ENCODE data around the gene SCRN2.

The SCRN2 gene

DNA sequence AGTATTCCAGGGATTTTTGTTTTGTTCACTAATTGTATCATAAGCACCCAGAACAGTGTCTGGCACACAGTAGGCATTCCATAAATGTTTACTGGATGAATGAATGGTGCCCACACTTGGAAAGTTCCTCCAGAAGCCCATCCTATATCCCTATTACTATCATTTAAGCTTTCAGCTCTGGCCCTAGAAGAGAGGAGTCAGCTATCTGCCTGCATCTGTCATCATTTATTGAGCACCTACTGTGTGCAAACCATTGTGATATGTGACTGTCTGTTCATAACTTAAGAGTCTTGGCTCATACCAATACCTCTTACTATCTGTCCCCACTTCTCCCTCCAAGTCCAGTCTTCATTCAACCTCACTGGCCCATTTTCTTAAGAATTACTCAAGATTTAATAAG is 30.0 kb upstream of the SCRN2 start:
- no peak for DNase-seq

DNA sequence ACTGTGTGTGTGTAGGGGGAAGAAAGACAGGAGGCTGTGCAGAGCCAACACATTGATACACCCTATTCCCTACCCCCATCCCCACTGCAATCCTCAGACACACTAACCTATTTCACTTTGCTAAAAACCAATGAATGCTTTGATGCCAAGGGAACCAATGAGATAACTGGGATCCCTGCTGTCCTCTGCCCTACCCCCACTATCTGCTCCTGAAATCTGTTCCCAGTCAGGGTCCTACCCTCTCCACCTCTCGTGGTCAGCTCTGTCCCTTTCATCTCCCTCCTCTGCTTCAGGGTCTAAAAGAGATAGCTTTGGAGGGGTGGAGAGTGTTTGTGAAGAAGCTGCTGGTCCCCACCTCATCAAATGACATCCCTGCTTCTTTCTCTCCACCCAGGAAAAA is 29.0 kb upstream of the SCRN2 start:
- no peak for DNase-seq

DNA sequence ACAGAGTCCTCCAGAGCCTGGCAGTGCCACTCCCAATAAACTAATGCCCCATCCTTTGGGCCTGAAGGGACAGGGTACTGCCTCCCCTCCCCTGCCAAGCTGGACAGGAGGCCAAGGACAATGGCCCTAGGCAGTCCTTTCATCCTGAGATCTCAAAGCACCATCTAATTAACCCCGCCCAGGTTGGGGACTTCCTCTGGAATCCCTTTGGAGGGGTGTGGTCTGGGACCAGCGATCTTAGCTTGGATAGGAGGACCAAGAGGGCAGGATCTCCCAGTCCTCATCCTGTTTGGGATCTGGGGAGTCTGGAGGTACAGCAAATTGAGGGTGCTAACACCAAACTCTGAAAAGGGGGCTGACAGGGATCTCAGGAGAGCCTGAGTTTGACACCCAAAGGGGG is 28.0 kb upstream of the SCRN2 start:
- no peak for DNase-seq

DNA sequence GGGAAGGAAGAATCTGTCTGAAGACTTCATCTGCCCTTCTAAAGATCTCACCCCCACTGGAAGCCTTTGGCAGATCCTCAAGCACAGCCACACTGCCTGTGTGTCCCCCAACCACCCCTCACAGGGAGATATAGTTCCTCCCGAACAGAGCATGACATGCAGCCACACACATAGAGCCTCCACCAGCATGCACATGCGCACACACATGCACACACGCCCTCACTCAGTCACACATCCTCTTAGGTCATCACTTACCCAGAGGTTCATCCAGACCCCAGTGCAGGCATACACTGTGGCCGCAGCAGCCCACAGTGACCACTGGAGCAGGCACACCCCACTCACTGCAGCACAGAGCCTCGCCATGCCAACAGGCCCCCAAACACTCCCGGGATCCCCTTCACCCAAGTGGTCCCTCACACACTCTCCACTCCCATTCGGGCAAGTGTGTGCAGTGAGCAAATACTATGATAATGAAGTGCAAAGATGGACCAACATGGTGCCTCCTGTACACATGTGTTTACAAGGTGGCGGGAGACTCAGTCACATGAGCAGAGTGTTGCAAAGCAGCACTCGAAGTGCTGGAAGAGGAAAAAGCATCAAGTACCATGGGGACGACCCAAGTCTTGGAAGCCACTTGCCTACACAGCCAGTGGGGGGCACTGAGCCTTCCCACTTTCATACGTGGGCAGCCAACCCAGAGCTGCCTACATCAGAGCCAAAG is 26.9 kb upstream of the SCRN2 start:
- DNase-seq: no peak

DNA sequence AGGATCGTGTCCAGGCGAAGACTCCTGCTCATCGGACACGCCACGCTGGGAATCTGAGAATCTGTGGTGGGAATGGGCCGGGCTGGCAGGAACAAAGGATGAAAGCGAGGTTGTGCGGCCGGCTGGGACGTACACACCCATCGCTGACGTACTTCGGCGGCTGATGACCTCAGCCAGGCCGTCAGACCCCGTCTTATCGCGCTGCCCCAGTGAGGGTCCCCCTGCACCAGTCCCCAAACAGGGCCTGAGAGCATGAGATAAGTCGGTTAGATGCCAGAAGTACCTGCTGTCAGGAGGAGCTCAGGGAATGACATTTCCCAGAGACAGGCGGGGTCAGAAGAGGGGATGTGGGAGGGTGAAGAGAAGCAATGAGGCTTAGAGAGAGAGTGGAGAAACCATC is 25.9 kb upstream of the SCRN2 start:
- DNase-seq: no peak

DNA sequence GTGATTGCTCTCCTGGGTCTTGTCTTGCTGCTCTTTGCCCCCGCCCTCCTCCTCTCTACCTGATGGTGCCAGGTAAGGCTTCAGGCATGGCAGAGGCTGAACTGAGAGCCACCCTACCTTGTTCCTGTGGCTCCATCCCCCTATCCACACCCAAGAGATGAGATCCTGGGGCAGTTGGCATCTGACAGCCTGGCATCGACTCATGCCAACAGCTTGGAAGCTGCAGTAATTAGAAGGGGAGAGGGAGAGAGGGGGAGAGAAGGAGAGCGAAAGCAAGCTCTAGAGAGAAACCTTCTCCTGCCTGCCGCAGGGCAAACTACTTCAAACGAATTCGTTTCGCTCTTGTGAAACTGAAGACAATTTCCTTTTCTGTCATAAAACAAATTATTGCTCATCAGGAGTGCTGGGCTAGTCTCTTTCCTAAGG is 23.7 kb upstream of the SCRN2 start:
- no peak for DNase-seq

DNA sequence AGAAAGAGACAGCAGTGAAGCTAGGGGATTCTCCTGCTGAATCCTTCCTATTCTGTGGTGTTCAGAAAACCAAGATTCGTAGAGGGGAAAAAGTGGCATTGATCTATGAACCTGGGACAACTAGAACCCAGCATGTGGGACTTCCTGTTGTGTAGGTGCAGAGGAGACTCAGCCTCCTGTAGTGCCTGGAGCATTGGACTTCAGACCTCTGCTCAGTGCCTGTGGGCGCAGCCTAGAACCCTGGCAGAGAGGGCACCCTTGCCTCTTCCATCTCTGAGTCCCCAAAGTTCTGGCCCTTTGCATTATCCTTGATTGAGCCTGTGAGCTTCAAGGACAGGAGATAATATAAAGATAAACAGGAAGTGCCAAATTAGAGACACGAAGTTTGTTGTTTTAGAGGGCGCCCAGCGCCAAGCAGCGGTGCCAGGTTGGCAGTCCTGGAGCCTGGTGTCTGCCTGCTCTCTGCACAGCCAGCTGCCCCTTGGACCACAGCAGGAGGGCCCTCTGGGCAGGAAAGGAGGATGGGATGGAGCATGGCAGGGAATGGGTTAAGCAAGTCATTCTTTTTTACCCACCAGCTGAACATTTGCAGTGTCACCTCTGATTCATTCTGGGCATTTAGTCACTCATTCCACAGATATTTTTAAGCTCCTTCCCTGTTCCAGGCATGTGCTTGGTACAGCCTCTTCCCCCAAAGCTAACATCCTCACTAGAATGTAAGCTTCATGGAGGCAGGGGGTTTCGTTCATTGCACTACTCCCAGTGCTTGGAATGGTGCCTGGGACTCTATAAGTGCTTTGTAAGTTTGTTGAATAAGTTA is 21.8 kb upstream of the SCRN2 start:
- DNase-seq: no peak

DNA sequence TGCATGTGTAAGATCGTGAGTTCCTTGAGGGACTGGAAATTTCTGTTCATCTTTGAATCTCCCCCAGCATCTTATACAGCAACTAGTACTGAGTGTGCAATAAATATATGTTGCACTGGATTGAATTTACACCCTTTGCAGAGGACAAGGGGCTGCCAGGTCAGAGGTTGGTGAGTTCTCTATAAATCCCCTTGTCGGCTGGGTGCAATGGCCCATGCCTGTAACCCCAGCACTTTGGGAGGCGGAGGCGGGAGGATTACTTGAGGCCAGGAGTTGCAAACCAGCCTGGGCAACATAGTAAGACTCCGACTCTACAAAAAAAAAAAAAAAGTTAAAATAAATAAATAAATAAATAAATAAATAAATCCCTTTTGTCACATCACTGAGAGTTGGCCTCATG is 19.3 kb upstream of the SCRN2 start:
- DNase-seq: no peak

DNA sequence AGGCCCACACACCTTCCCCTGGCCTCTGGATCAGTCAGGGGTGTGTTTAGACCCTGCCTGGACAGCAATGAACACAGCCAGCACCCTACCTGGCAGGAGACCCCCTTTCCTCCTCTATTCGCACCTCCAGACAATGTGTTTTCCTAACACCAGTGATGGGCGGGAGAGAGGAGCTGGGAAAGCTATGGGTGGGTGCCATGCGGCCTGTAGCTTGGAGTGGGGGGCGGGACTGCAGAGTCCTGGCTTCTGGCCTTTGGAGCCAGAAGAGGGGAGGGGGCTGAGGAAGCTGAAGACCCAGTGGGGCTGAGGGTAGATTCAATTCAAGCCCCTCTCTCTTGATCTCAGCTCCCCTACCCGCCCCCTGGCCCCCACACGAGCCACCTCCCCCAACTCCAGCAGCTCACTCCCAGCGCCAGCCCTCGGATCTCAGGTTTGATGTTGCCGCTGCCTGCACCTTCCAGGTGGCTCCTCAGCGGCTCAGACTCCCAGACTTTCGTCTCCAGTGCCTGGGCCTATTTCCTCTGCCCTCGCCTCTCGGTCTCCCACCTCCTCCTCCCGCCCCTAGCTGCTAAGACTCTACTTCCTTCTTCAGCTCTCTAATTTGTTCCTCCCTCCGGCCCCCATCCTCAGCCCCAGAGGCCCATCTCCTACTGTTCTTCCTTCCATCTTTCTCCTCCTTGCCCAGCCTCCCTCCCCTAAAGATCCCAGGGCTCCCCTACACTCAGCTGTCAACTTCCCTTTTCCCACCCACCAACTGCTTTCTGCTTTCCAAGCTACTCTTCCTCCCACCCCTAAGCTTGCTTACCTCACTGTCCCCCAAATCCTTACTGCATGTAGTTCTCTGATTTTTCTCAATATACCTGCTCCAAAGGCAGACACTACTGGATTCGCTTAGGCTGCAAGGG is 16.7 kb upstream of the SCRN2 start:
- no peak for DNase-seq

DNA sequence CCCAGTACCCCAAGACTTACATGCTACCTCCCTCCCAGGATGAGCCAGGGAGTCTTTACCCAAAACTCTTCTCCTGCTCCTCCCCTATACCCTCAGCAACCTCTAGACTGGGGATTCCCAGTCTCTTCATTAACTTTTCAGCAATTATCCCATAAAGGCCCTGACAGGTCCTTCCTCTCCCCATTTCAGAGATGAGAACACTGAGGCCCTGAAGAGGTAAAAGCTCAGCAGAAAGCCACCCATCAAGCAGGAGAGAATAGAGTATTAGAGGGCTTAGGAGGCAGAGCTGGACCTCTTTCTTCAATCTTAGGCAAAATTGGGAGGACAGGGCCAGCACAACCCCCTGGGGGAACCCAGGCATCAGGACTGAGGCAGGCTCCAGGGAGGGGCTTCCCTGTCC is 15.8 kb upstream of the SCRN2 start:
- no peak for DNase-seq

DNA sequence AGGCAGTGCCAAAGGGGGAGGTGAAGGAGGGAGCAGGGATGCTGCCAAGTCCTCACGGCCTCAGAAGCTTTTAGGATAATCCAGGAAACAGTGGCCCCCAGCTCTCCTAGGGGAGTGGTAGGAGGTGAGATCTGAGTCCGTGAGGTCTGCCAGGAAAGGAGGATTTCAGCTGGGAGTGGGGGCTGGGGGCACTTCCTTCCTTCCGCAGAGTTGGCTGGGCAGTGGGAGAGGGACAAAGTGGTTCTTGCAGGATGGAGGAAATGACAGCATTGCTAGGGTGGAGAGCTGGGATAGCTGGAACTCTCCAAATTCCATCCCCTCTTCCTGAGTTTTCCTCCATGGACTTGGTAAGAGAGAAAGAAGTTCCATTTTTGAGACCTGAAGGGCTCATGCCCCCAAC is 14.7 kb upstream of the SCRN2 start:
- DNase-seq: no peak

DNA sequence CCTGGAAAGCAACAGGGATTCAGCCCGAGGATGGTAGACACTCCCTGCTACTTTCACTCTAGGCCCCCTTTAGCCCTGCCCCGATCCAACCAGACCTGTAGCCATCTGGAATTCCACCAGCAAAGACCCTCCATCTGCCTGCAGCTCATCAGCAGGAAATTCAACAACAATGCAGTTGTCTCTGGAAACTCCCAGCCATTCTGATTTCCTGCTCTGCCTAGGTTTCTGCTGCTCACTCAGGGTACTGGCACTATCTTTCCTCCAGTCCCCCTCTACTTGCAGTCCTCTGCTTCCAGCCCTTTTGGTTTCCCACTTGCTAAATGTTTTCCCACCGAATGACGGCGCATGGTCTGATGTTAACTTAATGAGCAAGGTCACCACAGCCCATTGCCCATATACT is 12.5 kb upstream of the SCRN2 start:
- no peak for DNase-seq

DNA sequence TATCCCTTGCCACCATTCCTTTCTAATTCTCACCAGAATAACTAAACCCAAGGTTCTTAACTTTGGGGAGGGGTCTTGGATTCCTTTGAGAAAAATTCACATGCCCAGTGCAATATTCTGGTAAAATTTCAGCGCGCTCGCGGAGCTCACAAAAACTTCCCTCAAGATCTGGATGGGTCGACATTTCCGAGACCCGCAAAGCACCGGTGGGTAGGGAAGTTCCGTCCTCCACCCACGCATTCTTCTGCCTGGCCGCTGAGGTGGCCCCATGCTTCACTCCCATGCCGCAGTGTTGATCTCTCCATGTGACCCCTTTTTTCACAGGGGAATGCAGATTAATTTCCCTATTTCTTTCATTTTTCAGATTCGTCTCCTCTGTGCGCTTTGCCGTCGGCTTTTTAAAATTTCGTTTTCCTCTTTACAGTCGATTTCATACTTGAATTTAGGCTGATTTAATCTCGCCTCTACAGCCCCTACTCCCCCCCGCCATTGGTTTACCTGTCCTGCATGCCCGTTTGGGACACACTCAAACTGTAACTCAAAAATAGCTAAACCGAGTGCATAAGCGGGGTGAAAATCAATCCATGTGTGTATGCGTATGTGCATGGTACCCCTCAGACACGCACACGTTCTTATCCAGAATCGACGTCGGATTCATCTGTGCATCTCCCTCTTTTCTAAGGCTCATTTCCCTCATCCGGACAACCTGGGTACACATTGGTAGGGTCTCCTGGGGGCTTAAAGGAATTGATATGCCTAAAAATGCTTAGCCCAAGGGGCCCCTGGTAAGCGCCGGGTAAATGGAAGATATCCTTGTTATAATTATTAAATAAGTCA is 11.3 kb upstream of the SCRN2 start:
- DNase-seq: no peak

DNA sequence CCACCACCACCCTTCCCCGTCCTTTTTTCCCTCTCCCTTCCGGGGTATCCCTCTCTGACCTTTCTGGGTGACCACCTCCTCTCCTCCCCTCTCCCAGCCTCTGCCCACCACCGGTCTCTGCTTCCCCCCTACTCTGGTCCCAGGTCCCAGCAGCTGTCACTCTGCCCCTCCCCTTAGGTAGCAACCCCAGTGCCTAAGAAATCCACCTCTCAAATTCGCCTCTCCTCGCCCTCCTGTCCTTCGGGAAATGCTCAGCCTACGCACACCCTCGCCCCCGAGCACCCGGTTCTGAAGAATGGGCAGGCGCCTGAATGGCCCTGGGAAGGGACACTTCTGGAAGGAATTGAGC is 10.7 kb upstream of the SCRN2 start:
- no peak for DNase-seq

DNA sequence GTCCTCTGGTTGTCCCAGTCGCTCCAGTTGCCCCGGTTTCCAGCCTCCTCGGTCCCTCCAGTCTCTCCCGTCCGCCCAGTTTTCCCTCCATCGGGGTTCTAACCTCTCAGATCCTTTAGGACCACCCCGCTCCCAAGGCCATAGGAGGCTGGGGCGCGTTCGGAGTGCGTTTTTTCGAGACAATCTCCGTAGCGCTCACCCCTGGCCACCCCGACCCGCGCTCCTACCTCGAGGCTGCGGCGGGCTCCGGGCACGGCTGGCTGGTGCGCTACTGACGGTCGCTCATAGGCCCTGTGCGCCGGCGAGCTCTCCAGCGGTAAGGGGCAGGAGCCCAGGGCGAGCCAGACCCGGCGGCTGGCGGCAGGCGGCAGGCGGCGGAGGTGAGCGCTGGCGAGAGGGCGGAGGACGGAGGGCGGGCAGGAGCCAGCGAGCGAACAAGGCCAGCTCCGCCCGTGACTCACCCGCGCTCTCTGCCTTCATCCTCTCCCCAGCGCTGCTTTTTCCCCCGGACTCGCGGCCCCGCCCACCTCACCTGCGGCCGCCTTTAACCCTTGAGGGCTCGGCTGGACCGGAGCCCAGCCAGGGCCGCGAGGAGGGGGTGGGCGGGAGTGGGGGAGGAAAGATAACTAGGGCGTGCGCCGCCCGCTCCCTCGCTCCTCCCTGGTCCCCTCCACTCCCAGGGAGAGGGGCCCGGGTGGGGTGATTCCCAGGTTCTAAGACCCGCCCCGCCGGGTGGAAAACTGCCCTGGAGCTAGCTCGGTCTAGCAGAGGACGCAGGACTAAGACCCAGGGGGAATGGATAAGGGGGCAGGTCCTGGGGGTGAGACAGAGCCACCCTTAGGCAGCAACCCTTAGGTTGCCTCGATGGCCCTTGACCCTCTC is 9.9 kb upstream of the SCRN2 start, which contains the start of gene SP6:
TSS of gene SP6 (minus strand) at position 472 of the 882 bp plus-strand sequence. CDS start 2,734 bp downstream, outside the sequence.
- DNase-seq: no peak

DNA sequence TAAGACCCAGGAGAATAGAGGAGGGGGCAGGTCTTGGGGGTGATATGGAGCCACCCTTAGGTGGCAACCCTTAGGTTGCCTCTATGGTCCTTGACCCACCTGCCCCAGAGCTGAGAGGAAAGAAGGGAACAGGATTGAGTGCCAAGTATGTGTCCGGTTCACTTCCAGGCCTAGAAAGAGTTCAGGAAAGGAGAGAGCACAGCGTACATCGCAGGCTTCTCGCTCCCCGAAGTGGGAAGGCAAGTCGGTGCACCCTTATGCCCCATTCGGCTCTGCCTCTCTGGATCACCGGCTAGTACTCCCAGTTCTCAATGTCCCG is 9.3 kb upstream of the SCRN2 start:
- no peak for DNase-seq

DNA sequence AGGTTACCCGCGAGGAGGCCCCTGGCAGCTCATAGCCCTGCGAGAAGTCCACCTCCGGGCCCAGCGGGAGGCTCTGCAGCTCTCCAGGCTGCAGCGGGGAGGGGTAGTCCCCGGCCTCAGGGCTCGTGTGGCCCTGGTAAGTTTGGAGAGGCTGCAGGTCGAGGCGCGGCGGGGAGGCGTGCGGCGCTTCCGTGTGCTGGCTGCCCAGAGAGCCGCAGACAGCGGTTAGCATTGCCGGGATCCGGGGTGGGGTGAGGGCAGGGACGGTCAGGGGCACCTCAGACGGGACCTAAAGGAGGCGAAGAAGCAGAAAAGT is 7.1 kb upstream of the SCRN2 start:
- DNase-seq: no peak

DNA sequence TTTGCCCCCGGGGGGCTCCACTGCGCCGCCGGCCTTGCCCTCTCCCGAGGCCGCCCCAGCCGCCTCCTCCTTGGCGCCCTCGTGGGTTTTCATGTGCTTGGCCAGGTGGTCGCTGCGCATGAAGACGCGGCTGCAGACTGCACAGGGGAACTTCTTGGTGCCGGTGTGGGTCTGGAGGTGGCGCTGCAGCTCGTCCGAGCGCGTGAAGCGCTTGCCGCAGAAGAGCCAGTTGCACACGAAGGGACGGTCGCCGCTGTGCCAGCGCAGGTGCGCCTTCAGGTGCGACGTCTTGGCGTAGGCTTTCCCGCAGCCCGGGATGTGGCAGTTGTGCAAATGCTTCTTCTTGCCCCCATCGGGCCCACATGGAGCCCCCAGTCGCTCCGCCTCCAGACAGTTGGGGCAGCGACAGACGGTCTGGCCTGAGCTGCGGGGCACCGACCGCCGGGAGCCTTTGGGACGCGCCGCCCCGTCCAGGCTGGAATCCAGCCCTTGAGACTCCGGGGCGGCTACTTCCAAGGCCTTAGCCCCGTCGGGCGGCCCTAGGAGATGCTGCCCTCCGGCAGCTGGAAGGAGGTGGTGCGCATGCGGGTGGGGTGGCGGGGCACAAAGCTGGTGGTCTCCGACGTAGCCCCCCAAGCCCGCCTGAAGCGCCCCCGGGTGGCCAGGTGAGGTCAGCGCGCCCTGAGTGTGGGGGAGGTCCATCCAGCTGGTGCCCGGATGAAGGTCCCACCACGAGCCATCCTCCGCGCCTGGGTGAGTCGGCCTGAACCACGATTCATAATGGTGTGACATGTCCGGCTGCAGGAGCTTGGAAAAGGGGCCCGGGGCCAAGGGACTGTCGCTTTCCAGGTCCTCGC is 6.5 kb upstream of the SCRN2 start:
- DNase-seq: no peak

DNA sequence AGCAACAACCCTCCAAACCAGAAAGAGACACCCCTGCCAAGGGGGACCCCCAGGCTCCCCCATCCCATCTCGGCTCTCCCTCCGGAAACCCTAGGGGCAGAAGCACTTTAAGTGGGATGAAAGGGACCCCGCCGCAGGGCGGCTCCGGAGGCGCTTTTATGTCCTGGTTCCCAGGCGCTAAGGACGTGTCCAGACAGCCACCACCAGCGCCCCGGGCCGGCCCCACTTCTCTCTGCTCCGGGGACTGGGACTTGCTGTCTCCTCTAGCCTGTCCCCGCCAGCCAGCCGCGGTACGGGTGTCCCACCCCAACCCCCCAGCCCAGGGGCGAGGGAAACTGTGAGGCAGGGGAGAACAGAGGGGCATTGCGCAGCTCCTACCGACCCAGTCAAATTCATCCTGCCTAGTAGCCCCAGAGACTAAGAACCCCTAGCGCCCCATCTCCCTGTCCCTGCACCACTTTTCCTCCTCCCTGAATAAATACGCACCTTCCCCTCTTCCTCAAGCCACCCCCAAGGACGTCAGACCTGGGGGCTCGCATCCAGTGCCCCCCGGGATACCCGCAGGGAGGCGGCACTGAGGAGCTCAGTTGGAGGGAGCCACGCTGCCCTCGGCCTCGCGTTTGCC is 5.8 kb upstream of the SCRN2 start:
- DNase-seq: no peak

DNA sequence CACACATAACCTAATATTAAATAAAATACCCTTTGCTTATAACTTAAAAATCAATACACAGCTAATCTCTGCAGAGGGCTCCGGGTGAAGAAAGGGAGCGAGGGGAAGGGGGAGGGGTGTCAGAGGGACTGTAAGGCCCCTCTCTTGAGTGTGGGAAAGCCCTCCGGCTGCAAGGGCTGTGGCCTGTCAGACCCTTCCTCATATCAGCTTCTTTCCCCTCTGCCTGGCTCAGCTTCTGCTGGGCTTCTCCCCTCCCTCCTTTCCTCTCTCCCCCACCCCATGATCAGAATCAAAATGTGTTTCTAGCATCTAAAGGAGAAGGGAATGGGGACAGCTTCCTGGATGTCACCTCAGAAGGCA is 4.6 kb upstream of the SCRN2 start:
- no peak for DNase-seq
